NOMO-1 treated with dmso at 0.1 percent for 144 hours (cell line): ENCODE data around the gene NDUFA8.

Source experiments
- DNase-seq: peaks from one replicate; lab custom pipeline; 2025; ENCODE audit not compliant: unreplicated experiment; lab: John Stamatoyannopoulos, UW

NDUFA8 gene

GRCh38 chr9:122102156-122102555 is 57.4 kb downstream of the NDUFA8 start:
- DNase-seq, result no peak

- no peak for DNase-seq
Observed at GRCh38 chr9:122100756-122101155, 58.8 kb downstream of the NDUFA8 start.

- DNase-seq, result peak; percentile 51
Observed at GRCh38 chr9:122099271-122099869, 60.2 kb downstream of the NDUFA8 start.

GRCh38 chr9:122097679-122098315 is 61.8 kb downstream of the NDUFA8 start:
- no peak for DNase-seq

DNA sequence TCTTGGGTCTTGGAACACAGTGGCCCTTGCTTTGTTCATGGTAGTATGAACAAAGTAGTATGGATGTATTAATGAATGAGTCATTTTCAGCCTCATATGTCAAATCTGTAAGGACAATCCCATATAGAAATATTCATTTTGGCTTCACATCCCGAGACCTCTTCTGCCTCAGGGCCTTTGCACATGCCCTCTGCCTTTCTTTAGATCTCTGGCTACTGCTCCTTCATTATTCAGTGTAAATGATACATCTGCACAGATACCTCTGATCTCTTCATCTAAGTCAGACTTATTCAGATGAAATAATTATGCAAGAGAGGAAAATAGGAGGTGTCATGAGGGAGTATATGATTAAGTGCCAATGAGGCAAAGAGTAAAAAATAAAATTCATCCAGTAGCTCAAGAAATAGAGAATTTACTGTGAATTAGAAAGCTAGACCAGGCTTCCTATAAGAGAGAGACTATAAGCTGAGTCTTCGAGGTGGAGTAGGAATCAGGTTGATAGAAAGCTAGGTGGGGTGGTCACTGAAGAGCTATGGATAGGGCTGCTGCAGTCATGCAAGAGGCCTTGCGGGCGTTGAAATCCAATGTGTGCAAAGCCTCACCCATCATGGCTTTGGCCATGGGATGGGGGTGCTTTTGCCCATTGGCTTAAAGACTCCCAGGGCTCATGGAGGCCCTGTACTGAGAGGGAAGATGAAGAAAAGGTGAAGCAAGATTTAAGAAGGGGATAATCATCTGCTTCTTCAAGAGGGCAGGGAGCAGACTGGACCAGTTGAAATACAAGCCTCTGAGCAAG is 62.8 kb downstream of the NDUFA8 start:
- DNase-seq, result no peak

GRCh38 chr9:122095010-122095767 is 64.4 kb downstream of the NDUFA8 start:
- no peak for DNase-seq
